Osteocyte (in vitro differentiated cells): Measurements from ENCODE around the gene DOC2A. TPM values are rescaled to one million over a fixed set of nuclear protein-coding genes. Genes with fewer than 3 reads are reported as not detected.

Experiments
- DNase-seq: peaks from one replicate; pipeline ENCODE4 v3.0.0; 2021; ENCODE audit warnings: mixed read lengths; ENCODE audit not compliant: unreplicated experiment; ENCODE audit errors: extremely low spot score
- H3K27ac Mint-ChIP-seq: one replicate; pipeline ENCODE4 v1.8.0; 2021; ENCODE audit warnings: mild to moderate bottlenecking, mixed read lengths; ENCODE audit not compliant: unreplicated experiment
- H3K27me3 Mint-ChIP-seq: one replicate; pipeline ENCODE4 v1.8.0; 2021; ENCODE audit warnings: mixed read lengths; ENCODE audit not compliant: unreplicated experiment
- H3K36me3 Mint-ChIP-seq: one replicate; pipeline ENCODE4 v1.8.0; 2021; ENCODE audit warnings: mixed read lengths; ENCODE audit not compliant: unreplicated experiment
- H3K4me1 Mint-ChIP-seq: one replicate; pipeline ENCODE4 v1.8.0; 2021; ENCODE audit warnings: mixed read lengths; ENCODE audit not compliant: unreplicated experiment
- H3K4me3 Mint-ChIP-seq: one replicate; pipeline ENCODE4 v1.8.0; 2021; ENCODE audit warnings: mild to moderate bottlenecking, moderate library complexity, mixed read lengths; ENCODE audit not compliant: unreplicated experiment
- H3K9me3 Mint-ChIP-seq: one replicate; pipeline ENCODE4 v1.8.0; 2021; ENCODE audit warnings: mixed read lengths; ENCODE audit not compliant: unreplicated experiment
- CTCF ChIP-seq: fragments of 200-600 bp; sonication (generic); IDR thresholded peaks from 2 replicates; pipeline ENCODE4 v1.5.0; 2021; ENCODE audit warnings: antibody characterized with exemption, mild to moderate bottlenecking, moderate library complexity
- total RNA-seq: library from RNA; stranded (reverse); gene quantifications from 2 replicates; pipeline ENCODE4 v1.2.1, GENCODE V29; 2021

The DOC2A gene
- total RNA-seq, 1 donor from 2014 or later: 1.3 TPM

DNA sequence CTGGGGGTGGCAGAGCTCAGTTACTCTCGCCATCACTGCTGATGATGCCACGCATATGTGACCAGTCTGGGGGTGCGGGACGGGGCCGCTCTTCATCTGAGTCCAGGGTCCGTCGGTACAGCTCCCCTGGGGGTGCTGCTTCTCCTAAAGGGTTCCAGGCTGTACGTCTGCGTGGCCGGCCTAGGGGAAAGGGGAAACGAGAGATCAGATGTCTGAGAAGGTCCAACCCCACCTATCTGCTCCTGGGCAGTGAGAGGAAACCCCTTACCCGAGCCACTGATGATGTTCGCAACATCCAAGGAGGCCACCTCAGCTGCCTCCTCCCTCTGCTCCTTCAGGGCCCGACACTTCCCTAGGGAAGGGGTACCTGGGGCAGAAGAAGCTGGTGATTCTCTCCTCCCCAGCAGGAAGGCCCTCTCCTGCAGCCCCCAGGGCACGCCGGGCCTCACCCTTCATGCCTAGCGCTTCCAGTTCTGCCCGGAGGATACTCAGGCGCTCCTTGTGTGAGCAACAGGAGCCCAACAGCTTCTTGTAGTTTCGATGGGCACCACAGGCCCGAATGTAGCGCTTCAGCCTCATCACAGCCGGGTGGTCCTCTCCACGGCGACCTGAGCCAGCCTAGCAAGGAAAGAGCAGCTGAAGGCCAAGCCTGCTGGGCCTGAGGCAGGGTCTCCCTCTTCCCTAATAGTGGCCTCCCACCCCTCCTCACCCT lies 17.5 kb downstream of the DOC2A start:
- no peak for DNase-seq
- Mint-ChIP-seq H3K36me3 (peaks cover 13% of the 10 kb centered on the region), H3K27ac (no peak overlapping the region), H3K4me1 (peaks cover 23% of the 10 kb centered on the region), H3K27me3 (no peaks in the 10 kb centered on the region), H3K9me3 (no peaks in the 10 kb centered on the region), H3K4me3 (peak overlapping the region; percentile 99)
- TF ChIP-seq CTCF: no peak

- DNase-seq: no peak
- peaks cover 17% of the 10 kb centered on the region for H3K36me3 Mint-ChIP-seq
- H3K27me3 Mint-ChIP-seq: no peaks in the 10 kb centered on the region
- TF ChIP-seq CTCF: no peak
- no peak overlapping the region for H3K4me3 Mint-ChIP-seq
- H3K27ac Mint-ChIP-seq: peak overlapping the region; percentile 7
- peaks cover 22% of the 10 kb centered on the region for H3K4me1 Mint-ChIP-seq
- no peaks in the 10 kb centered on the region for H3K9me3 Mint-ChIP-seq
Observed at GRCh38 chr16:29992344-29992967, 18.4 kb downstream of the DOC2A start.

DNA sequence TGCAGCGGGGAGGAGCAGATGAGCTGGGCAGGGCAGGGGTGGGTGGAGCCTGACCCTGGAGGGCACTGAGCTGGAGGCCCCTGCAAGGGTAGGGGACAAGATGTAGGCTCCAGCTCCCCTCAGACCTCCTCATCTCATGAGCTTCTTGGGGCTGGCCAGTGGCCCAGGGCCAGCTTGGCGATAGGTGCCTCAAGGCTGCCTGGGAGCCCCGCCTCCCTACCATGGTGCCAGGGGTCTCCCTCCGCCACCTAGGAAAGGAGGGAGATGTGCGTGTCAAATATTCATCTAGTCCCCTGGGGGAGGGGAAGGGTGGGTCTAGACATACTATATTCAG lies 19.3 kb downstream of the DOC2A start:
- Mint-ChIP-seq H3K4me3 (no peak overlapping the region), H3K9me3 (no peaks in the 10 kb centered on the region), H3K4me1 (peaks cover 17% of the 10 kb centered on the region), H3K27me3 (no peaks in the 10 kb centered on the region), H3K36me3 (peaks cover 17% of the 10 kb centered on the region), H3K27ac (no peak overlapping the region)
- no peak for DNase-seq
- TF ChIP-seq CTCF: no peak

- Mint-ChIP-seq H3K4me3 (no peak overlapping the region), H3K4me1 (peaks cover 13% of the 10 kb centered on the region), H3K27ac (no peak overlapping the region), H3K27me3 (no peaks in the 10 kb centered on the region), H3K9me3 (no peaks in the 10 kb centered on the region), H3K36me3 (peaks cover 20% of the 10 kb centered on the region)
- DNase-seq: no peak
- TF ChIP-seq CTCF: no peak
Observed at GRCh38 chr16:29990883-29991570, 19.8 kb downstream of the DOC2A start.

- no peak for DNase-seq
- H3K4me3 Mint-ChIP-seq: no peak overlapping the region
- no peaks in the 10 kb centered on the region for H3K27me3 Mint-ChIP-seq
- H3K36me3 Mint-ChIP-seq: peaks cover 26% of the 10 kb centered on the region
- no peak overlapping the region for H3K27ac Mint-ChIP-seq
- H3K9me3 Mint-ChIP-seq: no peaks in the 10 kb centered on the region
- peaks cover 10% of the 10 kb centered on the region for H3K4me1 Mint-ChIP-seq
- no peak for TF ChIP-seq CTCF
Observed at GRCh38 chr16:29990034-29990433, 20.8 kb downstream of the DOC2A start.
